Activated CD8-positive, alpha-beta T cell treated with anti-CD3 and anti-CD28 coated beads for 36 hours (primary cell): ENCODE data around the gene TH. TPM values are rescaled to one million over a fixed set of nuclear protein-coding genes. Genes with fewer than 3 reads are reported as not detected.

ENCODE experiments used
- ATAC-seq: fragments of 200-7000 bp; cut with Tn5 transposase; one replicate; pipeline ENCODE4 v1.10.0; 2021; ENCODE audit warnings: mild to moderate bottlenecking, moderate library complexity
- CTCF ChIA-PET: fragments of 350-600 bp; sonication (Branson Sonifier 250); formaldehyde crosslinking; loops from one replicate; lab custom pipeline; 2021; ENCODE audit warnings: antibody characterized with exemption; lab: Charles Lee
- POLR2A ChIA-PET: fragments of 350-600 bp; sonication (Branson Sonifier 250); formaldehyde crosslinking; loops from one replicate; lab custom pipeline; 2021; ENCODE audit warnings: antibody characterized with exemption; lab: Charles Lee
- DNase-seq: peaks from one replicate; pipeline ENCODE4 v3.0.0-alpha.2; 2020
- H3K27ac Mint-ChIP-seq: one replicate; pipeline ENCODE4 v1.8.0; 2021; ENCODE audit warnings: mild to moderate bottlenecking, mixed read lengths
- H3K27me3 Mint-ChIP-seq: one replicate; pipeline ENCODE4 v1.8.0; 2021; ENCODE audit warnings: mixed read lengths
- H3K36me3 Mint-ChIP-seq: one replicate; pipeline ENCODE4 v1.8.0; 2021; ENCODE audit warnings: low read depth, mixed read lengths
- H3K4me1 Mint-ChIP-seq: one replicate; pipeline ENCODE4 v1.8.0; 2021; ENCODE audit warnings: low read depth, mixed read lengths
- H3K4me3 Mint-ChIP-seq: one replicate; pipeline ENCODE4 v1.8.0; 2021; ENCODE audit warnings: mild to moderate bottlenecking, moderate library complexity, mixed read lengths
- H3K9me3 Mint-ChIP-seq: one replicate; pipeline ENCODE4 v1.8.0; 2021; ENCODE audit warnings: mixed read lengths
- CTCF ChIP-seq: fragments of 200-600 bp; IDR thresholded peaks from one replicate; pipeline ENCODE4 v1.8.0; 2022; ENCODE audit warnings: antibody characterized with exemption, mild to moderate bottlenecking
- intact Hi-C: fragments of 100-400 bp; cut with micrococcal nuclease; formaldehyde crosslinking; loops from one replicate; pipeline ENCODE4 v1.10.0; 2022
- total RNA-seq, 2 experiments: library from RNA; stranded (reverse); gene quantifications; one replicate each; pipeline ENCODE4 v1.2.3, GENCODE V29; 2021

The TH gene
- total RNA-seq, 2 experiments from 2014 or later, result not detected

GRCh38 chr11:2205214-2205720 is 33.7 kb upstream of the TH start:
- intact Hi-C loops, result no loop called here
- no peak for TF ChIP-seq CTCF
- Mint-ChIP-seq H3K27ac (no peak overlapping the region), H3K36me3 (no peaks in the 10 kb centered on the region), H3K4me3 (no peak overlapping the region), H3K4me1 (no peaks in the 10 kb centered on the region), H3K9me3 (no peaks in the 10 kb centered on the region), H3K27me3 (no peaks in the 10 kb centered on the region)
- ATAC-seq, result no peak
- ChIA-PET POLR2A (no interaction called here), CTCF (no interaction called here)
- DNase-seq, result no peak

- no peaks in the 10 kb centered on the region for H3K4me1 Mint-ChIP-seq
- no peaks in the 10 kb centered on the region for H3K27me3 Mint-ChIP-seq
- DNase-seq (peak; percentile 4), ATAC-seq (peak; percentile 10)
- H3K36me3 Mint-ChIP-seq, result no peaks in the 10 kb centered on the region
- ChIA-PET CTCF (interaction anchor here (2.2 kb wide), 1 partner anchor 10 kb away, joined by 9 read pairs; no protein-coding TSS in a partner anchor), POLR2A (no interaction called here)
- H3K27ac Mint-ChIP-seq, result no peak overlapping the region
- no peak for TF ChIP-seq CTCF
- intact Hi-C loops, result no loop called here
- no peaks in the 10 kb centered on the region for H3K9me3 Mint-ChIP-seq
- no peak overlapping the region for H3K4me3 Mint-ChIP-seq
Observed at GRCh38 chr11:2204361-2205213, 33.0 kb upstream of the TH start.

GRCh38 chr11:2203440-2204259 is 32.0 kb upstream of the TH start:
- no peaks in the 10 kb centered on the region for H3K36me3 Mint-ChIP-seq
- no peaks in the 10 kb centered on the region for H3K9me3 Mint-ChIP-seq
- ChIA-PET POLR2A (interaction anchor here (1.2 kb wide), 1 partner anchor 302 kb away, joined by 3 read pairs; no protein-coding TSS in a partner anchor), CTCF (interaction anchor here (2.2 to 3.6 kb wide), 2 partner anchors 9 to 216 kb away, joined by 9 to 17 read pairs; no protein-coding TSS in a partner anchor)
- DNase-seq (no peak), ATAC-seq (no peak)
- no peak overlapping the region for H3K4me3 Mint-ChIP-seq
- no peak overlapping the region for H3K27ac Mint-ChIP-seq
- no peak for TF ChIP-seq CTCF
- intact Hi-C loops, result no loop called here
- H3K27me3 Mint-ChIP-seq, result no peaks in the 10 kb centered on the region
- H3K4me1 Mint-ChIP-seq, result no peaks in the 10 kb centered on the region

- H3K4me3 Mint-ChIP-seq, result no peak overlapping the region
- no peak for DNase-seq
- H3K4me1 Mint-ChIP-seq, result no peaks in the 10 kb centered on the region
- ChIA-PET CTCF (interaction anchor here (2.2 to 3.6 kb wide), 2 partner anchors 9 to 217 kb away, joined by 9 to 17 read pairs; no protein-coding TSS in a partner anchor), POLR2A (interaction anchor here (1.2 kb wide), 1 partner anchor 303 kb away, joined by 3 read pairs; no protein-coding TSS in a partner anchor)
- no peaks in the 10 kb centered on the region for H3K27me3 Mint-ChIP-seq
- intact Hi-C loops, result no loop called here
- H3K36me3 Mint-ChIP-seq, result no peaks in the 10 kb centered on the region
- no peak for TF ChIP-seq CTCF
- no peaks in the 10 kb centered on the region for H3K9me3 Mint-ChIP-seq
- no peak for ATAC-seq
- no peak overlapping the region for H3K27ac Mint-ChIP-seq
Observed at GRCh38 chr11:2202900-2203439, 31.4 kb upstream of the TH start.
